Measurements from ENCODE around the gene SRP68. TPM values are rescaled to one million over a fixed set of nuclear protein-coding genes. Genes with fewer than 3 reads are reported as not detected.
"Not testable (repeated sequence)": the region's sequence is repeated elsewhere in the genome, so short reads cannot be mapped to it uniquely, and the experiment has no call there.

SRP68 gene
- polyA plus RNA-seq, 1 donor from 2014 or later, result 58.7 TPM

- no peak overlapping the region for H3K4me3 Mint-ChIP-seq
- peaks cover 1% of the 10 kb centered on the region for H3K36me3 Mint-ChIP-seq
- H3K4me1 Mint-ChIP-seq, result peaks cover 0 to 3% (median 0%) of the 10 kb centered on the region in 3 donors
- H3K9me3 Mint-ChIP-seq, result no peaks in the 10 kb centered on the region
- H3K27me3 Mint-ChIP-seq, result peaks cover 3% of the 10 kb centered on the region
- peak overlapping the region in 1 of 3 donors; percentile 67 for H3K27ac Mint-ChIP-seq
These were observed 11.3 kb upstream of the SRP68 start for GRCh38 chr17:76083536-76084182.

- Mint-ChIP-seq H3K27me3 (peaks cover 8% of the 10 kb centered on the region), H3K9me3 (no peaks in the 10 kb centered on the region), H3K27ac (peak overlapping the region in 1 of 3 donors; percentile 67), H3K4me1 (peaks cover 0 to 3% (median under 1%) of the 10 kb centered on the region in 3 donors), H3K36me3 (peaks cover 1% of the 10 kb centered on the region), H3K4me3 (no peak overlapping the region)
These were observed 10.3 kb upstream of the SRP68 start for GRCh38 chr17:76082326-76083251.

- Mint-ChIP-seq H3K27ac (peak overlapping the region in 1 of 3 donors; percentile 74), H3K9me3 (peaks cover 0 to 2% (median 0%) of the 10 kb centered on the region in 3 donors), H3K36me3 (peaks cover 2% of the 10 kb centered on the region), H3K4me1 (peaks cover 6 to 9% (median 7%) of the 10 kb centered on the region in 3 donors), H3K27me3 (peaks cover 19% of the 10 kb centered on the region), H3K4me3 (peak overlapping the region in 1 of 4 donors; percentile 54)
These were observed 9.2 kb upstream of the SRP68 start for GRCh38 chr17:76081295-76082210.

- H3K27me3 Mint-ChIP-seq, result peaks cover 24% of the 10 kb centered on the region
- H3K36me3 Mint-ChIP-seq, result peaks cover 2% of the 10 kb centered on the region
- peaks cover 6 to 13% (median 7%) of the 10 kb centered on the region in 3 donors for H3K4me1 Mint-ChIP-seq
- peaks cover 0 to 2% (median 0%) of the 10 kb centered on the region in 3 donors for H3K9me3 Mint-ChIP-seq
- H3K4me3 Mint-ChIP-seq, result peak overlapping the region in 2 of 4 donors; percentile 5 to 54
- H3K27ac Mint-ChIP-seq, result peak overlapping the region in 1 of 3 donors; percentile 74
These were observed 8.5 kb upstream of the SRP68 start for GRCh38 chr17:76080768-76081287.

DNA sequence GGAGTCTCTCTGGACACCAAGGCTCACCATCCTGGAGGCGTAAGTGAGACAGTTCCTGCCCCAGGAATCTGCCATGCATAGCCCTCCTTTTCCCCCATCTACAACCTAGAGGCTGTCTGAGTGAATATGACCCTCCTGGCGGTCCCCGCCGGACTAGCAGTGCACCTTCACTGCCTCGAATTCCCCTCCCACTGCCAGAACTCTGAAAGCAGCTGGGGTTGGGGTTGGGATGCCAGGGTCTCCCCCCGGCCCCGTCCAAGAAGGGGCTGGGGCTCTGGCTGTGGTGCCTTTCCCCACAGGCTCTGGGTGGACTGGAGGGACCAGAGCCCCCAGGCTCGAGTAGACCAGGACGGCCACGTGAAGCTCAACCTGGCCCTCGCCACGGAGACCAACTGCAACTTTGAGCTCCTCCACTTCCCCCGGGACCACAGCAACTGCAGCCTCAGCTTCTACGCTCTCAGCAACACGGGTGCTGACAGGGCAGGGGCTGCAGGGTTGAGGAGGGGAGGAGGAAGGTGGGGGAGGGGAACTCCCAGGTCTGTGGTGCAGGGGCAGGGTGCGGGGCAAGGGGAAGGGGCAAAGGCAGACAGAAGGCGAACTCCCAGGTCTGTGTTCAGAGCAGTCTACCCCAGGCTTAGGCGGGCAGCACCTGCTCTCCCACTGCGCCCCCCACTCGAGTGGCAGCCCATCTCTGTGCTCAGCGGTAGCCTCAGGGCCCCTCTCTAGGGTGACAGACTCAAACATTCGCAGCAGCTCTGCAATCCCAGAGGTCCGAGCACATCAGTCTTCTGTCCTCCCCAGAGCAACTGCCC, 7.8 kb upstream of the SRP68 start:
- peak overlapping the region in 1 of 3 donors; percentile 33 for H3K27ac Mint-ChIP-seq
- peaks cover 30% of the 10 kb centered on the region for H3K27me3 Mint-ChIP-seq
- H3K4me3 Mint-ChIP-seq, result no peak overlapping the region
- H3K36me3 Mint-ChIP-seq, result peaks cover 2% of the 10 kb centered on the region
- H3K4me1 Mint-ChIP-seq, result peaks cover 12 to 18% (median 13%) of the 10 kb centered on the region in 3 donors
- H3K9me3 Mint-ChIP-seq, result peaks cover 0 to 2% (median 0%) of the 10 kb centered on the region in 3 donors

DNA sequence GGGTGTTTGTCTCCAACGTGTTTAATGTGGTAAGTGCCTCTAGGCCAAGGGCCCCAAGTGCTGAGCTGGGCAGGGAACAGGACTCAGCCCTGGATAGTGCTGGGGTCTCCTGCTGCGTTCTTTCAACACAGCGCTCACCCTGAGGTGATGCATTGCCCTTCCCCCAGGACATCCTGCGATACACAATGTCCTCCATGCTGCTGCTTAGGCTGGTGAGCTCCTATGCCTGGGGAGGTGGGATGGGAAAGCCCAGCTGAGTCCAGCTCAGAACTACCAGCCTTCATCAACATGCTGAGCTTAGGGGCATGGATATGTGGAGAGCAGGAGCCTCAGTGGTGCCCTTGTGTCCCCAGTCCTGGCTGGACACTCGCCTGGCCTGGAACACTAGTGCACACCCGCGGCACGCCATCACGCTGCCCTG, 7.2 kb upstream of the SRP68 start:
- Mint-ChIP-seq H3K27me3 (peaks cover 34% of the 10 kb centered on the region), H3K9me3 (peaks cover 0 to 2% (median 0%) of the 10 kb centered on the region in 3 donors), H3K36me3 (peaks cover 2% of the 10 kb centered on the region), H3K4me1 (peaks cover 16 to 22% (median 18%) of the 10 kb centered on the region in 3 donors), H3K27ac (peak overlapping the region in 1 of 3 donors; percentile 42), H3K4me3 (peak overlapping the region in 1 of 4 donors; percentile 26)

DNA sequence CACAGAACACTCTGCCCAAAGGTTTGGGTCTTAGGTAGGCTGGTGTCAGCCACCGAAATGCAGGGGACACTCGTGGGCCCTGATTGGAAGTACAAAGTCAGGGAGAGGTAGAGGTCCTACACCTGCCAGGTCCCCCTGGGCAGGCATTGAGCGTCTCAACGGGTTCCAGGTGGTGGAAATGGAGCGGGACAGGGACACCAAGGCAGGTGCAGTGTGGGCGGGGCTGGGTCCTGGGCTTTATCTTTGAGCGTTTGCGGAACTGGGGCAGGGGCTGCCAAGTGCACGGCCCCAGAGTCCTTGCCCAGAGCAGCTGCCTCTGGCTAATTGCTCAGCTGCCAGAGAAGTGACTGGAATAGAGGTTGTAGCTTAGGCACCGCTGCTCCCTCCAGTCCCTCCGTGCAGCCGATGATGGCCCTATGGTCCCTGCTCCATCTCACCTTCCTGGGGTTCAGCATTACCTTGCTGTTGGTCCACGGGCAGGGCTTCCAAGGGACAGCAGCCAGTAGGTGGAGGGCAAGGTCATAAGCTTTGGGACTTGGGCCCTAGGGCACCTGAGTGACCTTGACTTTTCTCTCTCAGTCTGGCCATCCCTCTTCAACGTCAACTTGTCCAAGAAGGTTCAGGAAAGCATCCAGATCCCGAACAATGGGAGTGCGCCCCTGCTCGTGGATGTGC, 6.7 kb upstream of the SRP68 start, which contains the start of gene ZACN:
Gene ZACN (plus strand): TSS at position 323 of the 675 bp plus-strand sequence. CDS start 83 bp downstream, at position 406.
- Mint-ChIP-seq H3K27me3 (peaks cover 35% of the 10 kb centered on the region), H3K4me3 (peak within 1 kb of the TSS in 1 of 4 donors; percentile 55), H3K4me1 (peaks cover 16 to 22% (median 18%) of the 10 kb centered on the region in 3 donors), H3K36me3 (peaks cover 2% of the 10 kb centered on the region), H3K9me3 (peaks cover 0 to 2% (median 0%) of the 10 kb centered on the region in 3 donors), H3K27ac (peak within 1 kb of the TSS in 2 of 3 donors; percentile 33 to 95)

- Mint-ChIP-seq H3K27me3 (peaks cover 40% of the 10 kb centered on the region), H3K4me1 (peaks cover 16 to 22% (median 18%) of the 10 kb centered on the region in 3 donors), H3K4me3 (peak overlapping the region in 1 of 4 donors; percentile 55), H3K27ac (peak overlapping the region in 1 of 3 donors; percentile 95)
- not testable (repeated sequence) for H3K9me3 Mint-ChIP-seq, H3K36me3 Mint-ChIP-seq
These were observed 6.1 kb upstream of the SRP68 start for GRCh38 chr17:76078370-76078769.

DNA sequence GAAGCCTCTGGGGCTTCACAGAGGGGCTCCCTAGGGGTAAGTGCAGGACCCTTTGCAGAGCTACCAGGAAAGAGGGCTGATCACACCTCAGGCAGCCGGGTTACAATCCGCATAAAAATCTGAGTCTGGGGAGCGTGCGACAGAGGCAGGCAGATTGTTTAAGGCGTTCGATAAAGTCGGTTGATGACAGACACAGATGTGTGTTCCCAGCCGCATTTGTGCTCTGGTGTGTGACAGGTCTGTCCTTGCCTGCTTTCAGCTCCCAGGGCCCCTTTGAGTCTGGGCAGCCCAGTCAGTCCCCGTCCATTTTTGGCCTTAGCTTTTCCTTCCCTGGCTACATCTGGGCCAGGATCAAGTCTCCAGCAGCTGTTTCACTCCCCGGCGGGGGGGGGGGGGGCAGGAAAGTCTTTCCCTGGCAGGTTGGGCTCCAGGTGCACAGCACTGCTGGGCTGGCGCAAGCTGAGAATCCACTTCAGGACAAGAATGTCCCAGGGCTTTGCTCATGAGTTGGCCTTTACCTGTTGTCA, 5.3 kb upstream of the SRP68 start:
- peaks cover 16 to 22% (median 18%) of the 10 kb centered on the region in 3 donors for H3K4me1 Mint-ChIP-seq
- peaks cover 2% of the 10 kb centered on the region for H3K36me3 Mint-ChIP-seq
- peak overlapping the region in 3 of 4 donors; percentile 12 to 83 (median 74) for H3K4me3 Mint-ChIP-seq
- peaks cover 40% of the 10 kb centered on the region for H3K27me3 Mint-ChIP-seq
- peak overlapping the region; percentile 67 to 98 (median 95) for H3K27ac Mint-ChIP-seq
- H3K9me3 Mint-ChIP-seq, result peaks cover 0 to 2% (median 0%) of the 10 kb centered on the region in 3 donors

- peaks cover 0 to 2% (median 0%) of the 10 kb centered on the region in 3 donors for H3K9me3 Mint-ChIP-seq
- H3K27ac Mint-ChIP-seq, result peak overlapping the region; percentile 92 to 98 (median 95)
- H3K4me3 Mint-ChIP-seq, result peak overlapping the region; percentile 72 to 90 (median 82)
- H3K4me1 Mint-ChIP-seq, result peaks cover 16 to 24% (median 22%) of the 10 kb centered on the region in 3 donors
- peaks cover 1% of the 10 kb centered on the region for H3K36me3 Mint-ChIP-seq
- H3K27me3 Mint-ChIP-seq, result peaks cover 40% of the 10 kb centered on the region
These were observed 4.7 kb upstream of the SRP68 start for GRCh38 chr17:76076765-76077583.

- Mint-ChIP-seq H3K27me3 (peaks cover 40% of the 10 kb centered on the region), H3K9me3 (peaks cover 0 to 2% (median 0%) of the 10 kb centered on the region in 3 donors)
These were observed 3.9 kb upstream of the SRP68 start for GRCh38 chr17:76076146-76076764.

More at GRCh38 chr17:76076146-76076764, 3.9 kb upstream of the SRP68 start:
- H3K36me3 Mint-ChIP-seq, result peaks cover 1% of the 10 kb centered on the region
- peak overlapping the region; percentile 92 to 98 (median 95) for H3K27ac Mint-ChIP-seq
- H3K4me1 Mint-ChIP-seq, result peaks cover 22 to 31% (median 27%) of the 10 kb centered on the region in 3 donors
- H3K4me3 Mint-ChIP-seq, result peak overlapping the region; percentile 72 to 90 (median 82)
